Liver (tissue), 9 donors: Measurements from ENCODE around the gene BTG4. TPM values are rescaled to one million over a fixed set of nuclear protein-coding genes. Genes with fewer than 3 reads are reported as not detected.

Experiments used
- DNase-seq: peaks from one replicate; pipeline ENCODE4 v3.0.0-alpha.2; 2017; ENCODE audit warnings: low spot score
- H3K27ac ChIP-seq, 2 donors: one replicate each; pipeline ENCODE4 v1.7.0; 2013; ENCODE audit warnings: inconsistent platforms in 2 of 2, low read length in 2 of 2, control low read depth in 1 of 2, low read depth in 1 of 2, mild to moderate bottlenecking in 1 of 2
- H3K27me3 ChIP-seq, 4 donors: one replicate each; pipeline versions ENCODE4 v1.6.1 to v1.7.0; 2013; ENCODE audit warnings: low read length in 3 of 4, inconsistent platforms in 1 of 4, mild to moderate bottlenecking in 1 of 4, moderate library complexity in 1 of 4; ENCODE audit not compliant: control insufficient read depth in 4 of 4, insufficient read depth in 4 of 4
- H3K36me3 ChIP-seq, 4 donors: one replicate each; pipeline versions ENCODE4 v1.6.1 to v1.7.0; 2013; ENCODE audit warnings: low read length in 3 of 4, mild to moderate bottlenecking in 3 of 4, low read depth in 1 of 4, moderate library complexity in 1 of 4; ENCODE audit not compliant: control insufficient read depth in 4 of 4, insufficient read depth in 3 of 4
- H3K4me1 ChIP-seq, 4 donors: one replicate each; pipeline versions ENCODE4 v1.6.1 to v1.7.0; 2013; ENCODE audit warnings: low read length in 3 of 4, mild to moderate bottlenecking in 3 of 4, moderate library complexity in 1 of 4; ENCODE audit not compliant: control insufficient read depth in 4 of 4, insufficient read depth in 4 of 4
- H3K4me3 ChIP-seq, 3 donors: one replicate each; pipeline versions ENCODE4 v1.6.1 to v1.7.0; 2013; ENCODE audit warnings: low read length in 3 of 3, control low read depth in 1 of 3, low read depth in 1 of 3, mild to moderate bottlenecking in 1 of 3
- H3K9ac ChIP-seq, 2 donors: one replicate each; pipeline ENCODE4 v1.7.0; 2013; ENCODE audit warnings: low read length in 2 of 2, mild to moderate bottlenecking in 2 of 2, moderate library complexity in 2 of 2, control low read depth in 1 of 2, low read depth in 1 of 2
- H3K9me3 ChIP-seq, 4 donors: one replicate each; pipeline versions ENCODE4 v1.6.1 to v1.7.0; 2013; ENCODE audit warnings: low read length in 3 of 4; ENCODE audit not compliant: control insufficient read depth in 4 of 4
- EGR1 ChIP-seq, 2 donors: IDR thresholded peaks; 2 replicates each; pipeline ENCODE4 v1.6.1; 2016 to 2018; ENCODE audit warnings: antibody characterized with exemption in 2 of 2, low read depth in 2 of 2
- FOXA1 ChIP-seq: IDR thresholded peaks from 2 replicates; pipeline ENCODE4 v1.6.1; 2016; ENCODE audit warnings: antibody characterized with exemption
- FOXA2 ChIP-seq: IDR thresholded peaks from 2 replicates; pipeline ENCODE4 v1.6.1; 2016; ENCODE audit warnings: antibody characterized with exemption
- GABPA ChIP-seq, 2 donors: IDR thresholded peaks in 1 of 2; conservative IDR thresholded peaks in 1 of 2; 2 replicates each; pipeline ENCODE4 v1.6.1; 2016; ENCODE audit warnings: antibody characterized with exemption in 2 of 2, mild to moderate bottlenecking in 1 of 2, moderate library complexity in 1 of 2
- HNF4A ChIP-seq, 2 donors: conservative IDR thresholded peaks; 2 replicates each; pipeline ENCODE4 v1.6.1; 2016; ENCODE audit warnings: antibody characterized with exemption in 2 of 2, mild to moderate bottlenecking in 2 of 2
- HNF4G ChIP-seq: IDR thresholded peaks from 2 replicates; pipeline ENCODE4 v1.6.1; 2016; ENCODE audit warnings: antibody characterized with exemption
- JUND ChIP-seq, 2 donors: IDR thresholded peaks; 2 replicates each; pipeline ENCODE4 v1.6.1; 2016; ENCODE audit warnings: antibody characterized with exemption in 2 of 2
- NR2F2 ChIP-seq: IDR thresholded peaks from 2 replicates; pipeline ENCODE4 v1.6.1; 2016; ENCODE audit warnings: antibody characterized with exemption
- RAD21 ChIP-seq, 2 donors: IDR thresholded peaks; 2 replicates each; pipeline ENCODE4 v1.6.1; 2016; ENCODE audit warnings: antibody characterized with exemption in 2 of 2, mild to moderate bottlenecking in 2 of 2
- RXRA ChIP-seq, 2 donors: IDR thresholded peaks; 2 replicates each; pipeline ENCODE4 v1.6.1; 2017 to 2018; ENCODE audit warnings: antibody characterized with exemption in 2 of 2, mild to moderate bottlenecking in 1 of 2
- SP1 ChIP-seq: IDR thresholded peaks from 2 replicates; pipeline ENCODE4 v1.6.1; 2018; ENCODE audit warnings: antibody characterized with exemption, mild to moderate bottlenecking
- TAF1 ChIP-seq: conservative IDR thresholded peaks from 2 replicates; pipeline ENCODE4 v1.6.1; 2016; ENCODE audit warnings: antibody characterized with exemption, mild to moderate bottlenecking
- YY1 ChIP-seq: IDR thresholded peaks from 2 replicates; pipeline ENCODE4 v1.6.1; 2016; ENCODE audit warnings: antibody characterized with exemption, mild to moderate bottlenecking
- WGBS: extraction: QIAGEN DNeasy Blood & Tissue Kit; methylation state at CpG from one replicate; pipeline ENCODE4 v1.1.7; 2013; 5-methylcytosine and 5-hydroxymethylcytosine counted together
- polyA plus RNA-seq, 2 donors: library from polyadenylated mRNA; stranded (reverse) in 1 of 2; unstranded in 1 of 2; fragments of 200-250 nt in 1 of 2; fragments of >200 nt in 1 of 2; fragmentation: Nextera tagmentation in 1 of 2; extraction: Ambion mirVana in 1 of 2; gene quantifications; one replicate each; pipeline versions ENCODE4 v1.2.1 to v1.2.3, GENCODE V29; 2013 to 2015
- total RNA-seq, 2 donors: library from RNA; depleted of rRNA; stranded (reverse); fragments of >200 nt; gene quantifications; one replicate each; pipeline ENCODE4 v1.2.3, GENCODE V29; 2014
- TF ChIP-seq, protein P1 (sequence below): IDR thresholded peaks from 2 replicates; pipeline ENCODE4 v1.6.1; 2016; ENCODE audit warnings: antibody characterized with exemption
- TF ChIP-seq, protein P2 (sequence below): fragments of 150-350 bp; IDR thresholded peaks from 2 replicates; pipeline ENCODE4 v1.5.1; 2017; ENCODE audit warnings: improper control_type of control experiment, low read depth, low read length; ENCODE audit not compliant: missing input control
- TF ChIP-seq, protein P3 (sequence below): IDR thresholded peaks from 2 replicates; pipeline ENCODE4 v1.6.1; 2016; ENCODE audit warnings: antibody characterized with exemption, mild to moderate bottlenecking
- TF ChIP-seq, protein P4 (sequence below): IDR thresholded peaks from 2 replicates; pipeline ENCODE4 v1.6.1; 2016; ENCODE audit warnings: antibody characterized with exemption
- TF ChIP-seq, protein P5 (sequence below): IDR thresholded peaks from 2 replicates; pipeline ENCODE4 v1.6.1; 2016; ENCODE audit warnings: antibody characterized with exemption
- donor health status: healthy.
- donor health status: healthy.
- donor health status: healthy.
- donor health status: healthy.
- donor health status: healthy.

Gene BTG4
- total and polyA plus RNA-seq, 4 donors: not detected

DNA sequence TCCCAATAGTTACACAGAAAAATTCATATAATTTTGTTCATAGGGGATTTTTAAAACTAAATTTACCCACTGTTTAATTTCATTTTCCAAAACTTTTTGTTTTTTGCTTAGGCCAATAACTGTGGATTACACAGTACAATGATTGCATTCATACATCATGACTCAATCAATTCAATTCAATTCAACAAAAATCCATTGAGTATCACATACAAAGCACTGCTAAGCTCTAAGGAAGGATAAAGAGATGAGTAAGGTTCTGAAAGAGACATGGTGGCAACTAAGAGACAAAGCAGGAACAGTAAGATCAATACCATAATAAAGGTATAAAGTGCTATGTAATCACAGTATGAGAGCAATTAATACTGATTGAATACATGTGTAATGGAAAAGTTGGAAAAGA lies 18.9 kb upstream of the BTG4 start:
- TF ChIP-seq, protein P1, sequence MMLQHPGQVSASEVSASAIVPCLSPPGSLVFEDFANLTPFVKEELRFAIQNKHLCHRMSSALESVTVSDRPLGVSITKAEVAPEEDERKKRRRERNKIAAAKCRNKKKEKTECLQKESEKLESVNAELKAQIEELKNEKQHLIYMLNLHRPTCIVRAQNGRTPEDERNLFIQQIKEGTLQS: no peak
- TF ChIP-seq YY1 (no peak), GABPA (IDR thresholded peaks at IDR 0.05 in 1 of 2, conservative IDR thresholded peaks at IDR 0.05 in 1 of 2) (no peak), RAD21 (IDR thresholded peaks at IDR 0.05) (no peak), JUND (IDR thresholded peaks at IDR 0.05) (no peak), EGR1 (IDR thresholded peaks at IDR 0.05; ENCODE audit: low read depth in 2 of 2) (no peak), FOXA2 (no peak), RXRA (IDR thresholded peaks at IDR 0.05) (no peak), SP1 (no peak), HNF4G (no peak), TAF1 (no peak)
- TF ChIP-seq, protein P2, sequence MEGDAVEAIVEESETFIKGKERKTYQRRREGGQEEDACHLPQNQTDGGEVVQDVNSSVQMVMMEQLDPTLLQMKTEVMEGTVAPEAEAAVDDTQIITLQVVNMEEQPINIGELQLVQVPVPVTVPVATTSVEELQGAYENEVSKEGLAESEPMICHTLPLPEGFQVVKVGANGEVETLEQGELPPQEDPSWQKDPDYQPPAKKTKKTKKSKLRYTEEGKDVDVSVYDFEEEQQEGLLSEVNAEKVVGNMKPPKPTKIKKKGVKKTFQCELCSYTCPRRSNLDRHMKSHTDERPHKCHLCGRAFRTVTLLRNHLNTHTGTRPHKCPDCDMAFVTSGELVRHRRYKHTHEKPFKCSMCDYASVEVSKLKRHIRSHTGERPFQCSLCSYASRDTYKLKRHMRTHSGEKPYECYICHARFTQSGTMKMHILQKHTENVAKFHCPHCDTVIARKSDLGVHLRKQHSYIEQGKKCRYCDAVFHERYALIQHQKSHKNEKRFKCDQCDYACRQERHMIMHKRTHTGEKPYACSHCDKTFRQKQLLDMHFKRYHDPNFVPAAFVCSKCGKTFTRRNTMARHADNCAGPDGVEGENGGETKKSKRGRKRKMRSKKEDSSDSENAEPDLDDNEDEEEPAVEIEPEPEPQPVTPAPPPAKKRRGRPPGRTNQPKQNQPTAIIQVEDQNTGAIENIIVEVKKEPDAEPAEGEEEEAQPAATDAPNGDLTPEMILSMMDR: no peak
- H3K27me3 ChIP-seq: no peaks in the 10 kb centered on the region

DNA sequence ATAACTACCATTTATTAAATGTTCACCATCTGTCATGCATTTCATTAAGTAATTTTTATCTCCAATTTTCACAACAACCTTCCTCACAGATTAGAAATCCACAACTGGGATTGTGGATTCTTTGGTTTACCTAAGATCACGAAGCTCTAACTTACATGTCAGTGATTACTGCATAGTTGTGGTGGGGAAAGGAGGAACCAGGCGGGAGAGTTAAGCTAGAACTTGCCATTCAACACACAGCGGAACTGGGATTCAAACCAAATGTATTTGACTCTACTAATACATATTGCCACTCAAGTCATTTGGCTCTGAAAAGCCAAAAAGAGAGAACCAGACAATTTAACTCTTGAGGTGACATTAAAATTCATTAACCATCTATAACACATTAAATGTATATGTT lies 17.9 kb upstream of the BTG4 start:
- Histone ChIP-seq H3K4me3 (no peak overlapping the region), H3K4me1 (no peaks in the 10 kb centered on the region), H3K9me3 (no peaks in the 10 kb centered on the region), H3K27me3 (no peaks in the 10 kb centered on the region), H3K9ac (no peak overlapping the region), H3K36me3 (no peaks in the 10 kb centered on the region), H3K27ac (no peak overlapping the region)
- 79% methylated on average over 3 of the region's 3 CpGs for WGBS
- TF ChIP-seq, protein P3, sequence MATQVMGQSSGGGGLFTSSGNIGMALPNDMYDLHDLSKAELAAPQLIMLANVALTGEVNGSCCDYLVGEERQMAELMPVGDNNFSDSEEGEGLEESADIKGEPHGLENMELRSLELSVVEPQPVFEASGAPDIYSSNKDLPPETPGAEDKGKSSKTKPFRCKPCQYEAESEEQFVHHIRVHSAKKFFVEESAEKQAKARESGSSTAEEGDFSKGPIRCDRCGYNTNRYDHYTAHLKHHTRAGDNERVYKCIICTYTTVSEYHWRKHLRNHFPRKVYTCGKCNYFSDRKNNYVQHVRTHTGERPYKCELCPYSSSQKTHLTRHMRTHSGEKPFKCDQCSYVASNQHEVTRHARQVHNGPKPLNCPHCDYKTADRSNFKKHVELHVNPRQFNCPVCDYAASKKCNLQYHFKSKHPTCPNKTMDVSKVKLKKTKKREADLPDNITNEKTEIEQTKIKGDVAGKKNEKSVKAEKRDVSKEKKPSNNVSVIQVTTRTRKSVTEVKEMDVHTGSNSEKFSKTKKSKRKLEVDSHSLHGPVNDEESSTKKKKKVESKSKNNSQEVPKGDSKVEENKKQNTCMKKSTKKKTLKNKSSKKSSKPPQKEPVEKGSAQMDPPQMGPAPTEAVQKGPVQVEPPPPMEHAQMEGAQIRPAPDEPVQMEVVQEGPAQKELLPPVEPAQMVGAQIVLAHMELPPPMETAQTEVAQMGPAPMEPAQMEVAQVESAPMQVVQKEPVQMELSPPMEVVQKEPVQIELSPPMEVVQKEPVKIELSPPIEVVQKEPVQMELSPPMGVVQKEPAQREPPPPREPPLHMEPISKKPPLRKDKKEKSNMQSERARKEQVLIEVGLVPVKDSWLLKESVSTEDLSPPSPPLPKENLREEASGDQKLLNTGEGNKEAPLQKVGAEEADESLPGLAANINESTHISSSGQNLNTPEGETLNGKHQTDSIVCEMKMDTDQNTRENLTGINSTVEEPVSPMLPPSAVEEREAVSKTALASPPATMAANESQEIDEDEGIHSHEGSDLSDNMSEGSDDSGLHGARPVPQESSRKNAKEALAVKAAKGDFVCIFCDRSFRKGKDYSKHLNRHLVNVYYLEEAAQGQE: no peak
- TF ChIP-seq, protein P1: no peak
- TF ChIP-seq RAD21 (IDR thresholded peaks at IDR 0.05): no peak
- no peak for TF ChIP-seq RXRA (IDR thresholded peaks at IDR 0.05)
- TF ChIP-seq, protein P4, sequence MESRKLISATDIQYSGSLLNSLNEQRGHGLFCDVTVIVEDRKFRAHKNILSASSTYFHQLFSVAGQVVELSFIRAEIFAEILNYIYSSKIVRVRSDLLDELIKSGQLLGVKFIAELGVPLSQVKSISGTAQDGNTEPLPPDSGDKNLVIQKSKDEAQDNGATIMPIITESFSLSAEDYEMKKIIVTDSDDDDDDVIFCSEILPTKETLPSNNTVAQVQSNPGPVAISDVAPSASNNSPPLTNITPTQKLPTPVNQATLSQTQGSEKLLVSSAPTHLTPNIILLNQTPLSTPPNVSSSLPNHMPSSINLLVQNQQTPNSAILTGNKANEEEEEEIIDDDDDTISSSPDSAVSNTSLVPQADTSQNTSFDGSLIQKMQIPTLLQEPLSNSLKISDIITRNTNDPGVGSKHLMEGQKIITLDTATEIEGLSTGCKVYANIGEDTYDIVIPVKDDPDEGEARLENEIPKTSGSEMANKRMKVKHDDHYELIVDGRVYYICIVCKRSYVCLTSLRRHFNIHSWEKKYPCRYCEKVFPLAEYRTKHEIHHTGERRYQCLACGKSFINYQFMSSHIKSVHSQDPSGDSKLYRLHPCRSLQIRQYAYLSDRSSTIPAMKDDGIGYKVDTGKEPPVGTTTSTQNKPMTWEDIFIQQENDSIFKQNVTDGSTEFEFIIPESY: no peak
- no peak for TF ChIP-seq JUND (IDR thresholded peaks at IDR 0.05)
- TF ChIP-seq YY1: no peak
- TF ChIP-seq, protein P2: no peak
- no peak for TF ChIP-seq HNF4G
- TF ChIP-seq TAF1: no peak
- TF ChIP-seq, protein P5, sequence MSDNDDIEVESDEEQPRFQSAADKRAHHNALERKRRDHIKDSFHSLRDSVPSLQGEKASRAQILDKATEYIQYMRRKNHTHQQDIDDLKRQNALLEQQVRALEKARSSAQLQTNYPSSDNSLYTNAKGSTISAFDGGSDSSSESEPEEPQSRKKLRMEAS: no peak
- TF ChIP-seq FOXA2: no peak
- TF ChIP-seq HNF4A (conservative IDR thresholded peaks at IDR 0.05): no peak
- TF ChIP-seq EGR1 (IDR thresholded peaks at IDR 0.05; ENCODE audit: low read depth in 2 of 2): no peak
- no peak for TF ChIP-seq FOXA1
- no peak for TF ChIP-seq GABPA (IDR thresholded peaks at IDR 0.05 in 1 of 2, conservative IDR thresholded peaks at IDR 0.05 in 1 of 2)
- TF ChIP-seq SP1: no peak
- no peak for TF ChIP-seq NR2F2
- DNase-seq: no peak

More for the DNA sequence above, 18.9 kb upstream of the BTG4 start:
- Histone ChIP-seq H3K9ac (no peak overlapping the region), H3K36me3 (no peaks in the 10 kb centered on the region), H3K9me3 (no peaks in the 10 kb centered on the region), H3K27ac (no peak overlapping the region), H3K4me3 (no peak overlapping the region), H3K4me1 (no peaks in the 10 kb centered on the region)
- no peak for DNase-seq
